ENCODE measurements around the gene GDPGP1.
A peak's percentile ranks its signal among the peaks of the same experiment; 100 is the strongest.

GDPGP1 gene

DNA sequence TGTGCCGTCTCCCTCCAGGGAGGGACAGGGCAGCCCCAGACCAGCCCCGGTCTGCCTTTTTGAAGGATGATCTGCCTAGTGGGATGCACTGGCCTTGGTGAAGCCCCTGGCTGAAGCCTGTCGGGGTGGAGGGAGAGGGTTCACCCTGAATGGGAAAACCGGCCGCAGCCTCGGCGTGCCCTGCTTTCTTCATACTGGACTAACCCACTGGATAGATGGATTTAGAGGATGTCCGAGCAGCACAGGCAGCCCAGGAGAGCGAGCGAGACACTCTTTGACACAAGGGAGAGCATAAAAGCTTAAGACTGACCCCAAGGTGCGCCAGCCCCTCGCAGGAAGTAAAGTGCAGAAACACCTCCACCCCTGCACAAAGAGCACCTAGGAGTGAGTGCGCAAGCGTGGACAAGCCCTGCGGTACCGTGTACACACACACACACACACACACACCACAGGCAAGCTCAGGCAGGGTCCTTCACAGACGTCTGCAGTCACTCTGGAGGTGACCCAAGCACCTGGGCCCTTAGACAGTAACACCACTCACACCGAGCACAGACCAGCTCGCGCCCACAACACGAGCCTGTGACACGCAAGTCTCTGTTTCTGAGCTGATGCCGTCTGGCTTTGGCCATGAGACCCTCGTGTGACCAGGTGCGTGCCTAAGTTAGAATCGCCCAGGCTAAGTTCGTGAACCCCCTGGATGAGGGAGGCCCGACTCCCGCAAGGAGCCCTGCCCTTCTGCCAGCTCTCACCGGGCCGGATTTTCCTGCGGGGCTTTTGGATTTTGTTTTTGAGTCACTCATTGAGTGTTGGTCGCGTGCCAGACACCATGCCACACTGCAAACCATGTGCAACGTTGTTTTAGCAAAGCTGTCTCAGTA lies 21.5 kb upstream of the GDPGP1 start:
- no peak overlapping the region for H3K4me3 ChIP-seq (ENCODE audit: low read depth, low read length)
- no peak for DNase-seq (ENCODE audit: low read depth)
- TF ChIP-seq CTCF (conservative IDR thresholded peaks at IDR 0.05; ENCODE audit: low read depth, low read length) = no peak

- DNase-seq (ENCODE audit: low read depth) = no peak
- no peak for TF ChIP-seq CTCF (conservative IDR thresholded peaks at IDR 0.05; ENCODE audit: low read depth, low read length)
- H3K4me3 ChIP-seq (ENCODE audit: low read depth, low read length) = no peak overlapping the region
Measured at GRCh38 chr15:90213122-90213817, 20.7 kb upstream of the GDPGP1 start.

- DNase-seq (ENCODE audit: low read depth) = no peak
- TF ChIP-seq CTCF (conservative IDR thresholded peaks at IDR 0.05; ENCODE audit: low read depth, low read length) = no peak
- H3K4me3 ChIP-seq (ENCODE audit: low read depth, low read length) = no peak overlapping the region
Measured at GRCh38 chr15:90213818-90214204, 20.2 kb upstream of the GDPGP1 start.

DNA sequence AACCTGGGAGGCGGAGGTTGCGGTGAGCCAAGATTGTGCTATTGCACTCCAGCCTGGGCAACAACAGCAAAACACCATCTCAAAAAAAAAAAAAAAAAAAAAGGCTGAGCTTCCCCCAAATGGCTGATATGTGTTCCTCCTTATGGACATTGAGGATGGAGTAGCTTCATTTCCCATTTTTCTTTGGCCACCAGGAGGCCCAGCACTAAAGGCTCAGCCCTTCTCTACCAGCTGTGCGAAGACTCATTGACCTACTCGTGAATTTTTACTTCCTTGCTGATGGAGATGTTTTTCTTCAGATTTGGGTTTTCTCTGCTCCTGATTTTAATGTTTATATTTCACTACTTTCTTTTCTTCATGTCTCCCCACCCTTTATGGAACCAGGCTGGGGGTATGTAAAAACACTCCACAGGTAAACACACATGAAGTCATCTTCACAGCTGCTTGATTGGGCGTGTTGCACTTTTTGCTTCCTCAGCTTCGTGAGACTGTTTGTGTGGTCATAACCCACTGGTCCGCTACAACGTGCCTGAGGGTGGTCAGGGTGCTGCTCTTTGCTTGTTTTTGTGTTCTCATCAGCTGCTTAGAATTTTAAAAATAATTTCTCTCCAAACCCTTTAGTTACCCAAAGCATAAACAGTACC lies 19.3 kb upstream of the GDPGP1 start:
- peak; percentile 32 for DNase-seq (ENCODE audit: low read depth)
- H3K4me3 ChIP-seq (ENCODE audit: low read depth, low read length) = no peak overlapping the region
- peak; percentile 60 for TF ChIP-seq CTCF (conservative IDR thresholded peaks at IDR 0.05; ENCODE audit: low read depth, low read length)

- no peak for DNase-seq (ENCODE audit: low read depth)
- no peak overlapping the region for H3K4me3 ChIP-seq (ENCODE audit: low read depth, low read length)
- no peak for TF ChIP-seq CTCF (conservative IDR thresholded peaks at IDR 0.05; ENCODE audit: low read depth, low read length)
Measured at GRCh38 chr15:90217671-90218394, 16.2 kb upstream of the GDPGP1 start.

DNA sequence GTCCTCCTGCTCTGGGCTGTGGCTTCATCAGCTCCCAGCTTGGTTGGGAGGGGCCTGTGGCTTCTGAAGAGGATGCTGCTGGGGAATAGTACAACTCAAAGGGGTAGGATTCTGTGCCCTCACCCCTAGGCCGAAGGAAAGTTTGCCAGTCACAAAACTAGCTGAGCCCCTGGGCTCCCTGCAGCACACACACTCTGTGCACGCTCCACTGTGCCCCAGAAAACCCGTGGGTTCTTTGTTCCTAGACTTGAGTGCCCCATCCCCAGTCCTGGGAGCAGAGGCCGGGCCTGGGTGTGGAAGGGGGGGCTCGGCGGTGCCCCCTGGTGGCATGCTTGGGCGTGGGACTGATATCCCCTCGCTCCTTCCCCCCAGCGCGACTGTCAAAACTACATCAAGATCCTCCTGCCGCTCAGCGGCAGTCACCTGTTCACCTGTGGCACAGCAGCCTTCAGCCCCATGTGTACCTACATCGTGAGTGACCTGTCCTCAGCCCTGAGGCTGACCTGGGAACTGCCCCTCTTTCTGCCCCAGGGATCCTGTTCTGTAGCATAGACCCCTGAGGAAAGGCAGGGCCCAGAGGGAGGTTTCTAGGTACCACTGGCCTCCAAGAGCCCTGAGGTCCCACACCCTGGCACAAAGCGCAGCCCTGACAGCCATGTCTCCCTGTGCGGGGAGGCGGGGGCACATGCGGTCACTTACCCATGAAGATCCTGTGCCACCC lies 14.4 kb upstream of the GDPGP1 start:
- no peak for DNase-seq (ENCODE audit: low read depth)
- TF ChIP-seq CTCF (conservative IDR thresholded peaks at IDR 0.05; ENCODE audit: low read depth, low read length) = peak; percentile 70
- no peak overlapping the region for H3K4me3 ChIP-seq (ENCODE audit: low read depth, low read length)
